ENCODE results near the gene MYH14. TPM values are rescaled to one million over a fixed set of nuclear protein-coding genes. Genes with fewer than 3 reads are reported as not detected.
A peak's percentile ranks its signal among the peaks of the same experiment; 100 is the strongest.

MYH14 gene
- polyA plus RNA-seq, 1 of the 3 experiments (the other 2 are of a cell fraction), result 0.02 TPM

- Histone ChIP-seq H3K27ac (ENCODE audit: low read depth in 2 of 2, low read length in 1 of 2) (no peak overlapping the region), H3K27me3 (ENCODE audit: insufficient read depth) (peaks cover 59% of the 10 kb centered on the region), H3K9me2 (no peaks in the 10 kb centered on the region), H3K4me3 (ENCODE audit: low read depth in 2 of 2, low read length in 1 of 2) (peak overlapping the region in 1 of 2 experiments; percentile 46; a peak in 1 of 4 replicates), H3F3A (replicated peaks; ENCODE audit: insufficient read depth) (peaks cover 4% of the 10 kb centered on the region), H3K4me2 (no peak overlapping the region; the same call in 1 of the 2 replicates), H3K36me3 (replicated peaks in 1 of 2; ENCODE audit: control insufficient read depth in 1 of 2, insufficient read depth in 2 of 2, low read length in 1 of 2) (no peaks in the 10 kb centered on the region), H3K4me1 (ENCODE audit: control insufficient read depth in 1 of 2, insufficient read depth in 2 of 2, low read depth in 1 of 2, low read length in 1 of 2) (peaks cover 0 to 2% of the 10 kb centered on the region in 2 experiments; a peak in 1 of 4 replicates), H4K20me1 (ENCODE audit: insufficient read depth) (no peaks in the 10 kb centered on the region), H3K79me2 (ENCODE audit: insufficient read depth) (no peaks in the 10 kb centered on the region), H2AFZ (ENCODE audit: low read depth) (no peak overlapping the region), H3K9me3 (no peaks in the 10 kb centered on the region), H3K9ac (no peak overlapping the region)
- WGBS (ENCODE audit: low lambda C conversion rate), result 17% methylated on average over 20 of the region's 27 CpGs
- CTCF ChIA-PET, result interaction anchor here (1.0 to 1.6 kb wide), 3 partner anchors 15 to 55 kb away, joined by 3 to 4 read pairs (median 4); no protein-coding TSS in a partner anchor
- DNase-seq, result no peak
- TF ChIP-seq SIN3A (IDR thresholded peaks at IDR 0.05; ENCODE audit: borderline replicate concordance, low read depth, low read length) (no peak), FOXM1 (IDR thresholded peaks at IDR 0.05; ENCODE audit: low read depth) (no peak), MEF2A (IDR thresholded peaks at IDR 0.05; ENCODE audit: borderline replicate concordance, low read depth) (no peak), RXRA (IDR thresholded peaks at IDR 0.05; ENCODE audit: borderline replicate concordance, low read depth) (no peak), YY1 (IDR thresholded peaks at IDR 0.05; ENCODE audit: low read depth) (no peak), TAF1 (IDR thresholded peaks at IDR 0.05; ENCODE audit: borderline replicate concordance, low read depth, low read length) (no peak), ZBTB33 (IDR thresholded peaks at IDR 0.05; ENCODE audit: borderline replicate concordance, low read depth) (no peak), GABPA (IDR thresholded peaks at IDR 0.05; ENCODE audit: low read depth) (no peak), CHD2 (IDR thresholded peaks at IDR 0.05; ENCODE audit: low read length, partially characterized antibody) (no peak), POLR2AphosphoS5 (IDR thresholded peaks at IDR 0.05; ENCODE audit: low read depth, low read length) (no peak), REST (IDR thresholded peaks at IDR 0.05; ENCODE audit: low read depth, low read length) (no peak), MAX (IDR thresholded peaks at IDR 0.05; ENCODE audit: low read depth) (no peak), PBX3 (IDR thresholded peaks at IDR 0.05) (no peak), CTCF (IDR thresholded peaks at IDR 0.05) (no peak), JUND (IDR thresholded peaks at IDR 0.05) (no peak), RFX5 (IDR thresholded peaks at IDR 0.05; ENCODE audit: low read length) (no peak), NFIC (IDR thresholded peaks at IDR 0.05; ENCODE audit: borderline replicate concordance) (no peak), TCF12 (IDR thresholded peaks at IDR 0.05) (no peak)
- POLR2A ChIA-PET, result no interaction called here
Observed at GRCh38 chr19:50312967-50313811, 109.8 kb downstream of the MYH14 start.

Measured in SK-N-SH (cell line).